ENCODE measurements around the gene IQGAP2.
"Not testable (repeated sequence)": the region's sequence is repeated elsewhere in the genome, so short reads cannot be mapped to it uniquely, and the experiment has no call there.

IQGAP2 gene

DNA sequence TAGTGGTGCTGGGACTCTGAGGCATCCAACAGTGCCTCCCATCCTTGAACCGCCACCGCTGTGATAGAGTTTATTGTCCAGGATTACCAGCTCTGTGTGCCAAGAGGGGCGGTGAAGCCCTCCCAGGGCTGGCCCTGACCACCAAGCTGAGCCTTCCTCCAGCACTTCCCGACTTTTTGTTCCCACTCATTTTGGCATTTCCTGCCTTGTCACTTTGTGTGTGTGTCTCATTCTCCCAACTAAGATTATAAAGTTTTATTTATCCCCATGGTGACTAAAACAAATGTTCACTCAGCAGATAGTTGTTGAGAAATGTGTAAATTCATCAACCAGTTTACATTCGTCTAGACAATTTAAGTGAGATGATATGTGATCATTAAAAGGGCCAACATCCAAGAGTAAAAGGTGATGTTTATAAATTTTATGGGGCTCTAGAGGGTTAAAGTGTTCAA lies 315.3 kb downstream of the IQGAP2 start:
- no peak for DNase-seq (ENCODE audit: low read depth)

DNA sequence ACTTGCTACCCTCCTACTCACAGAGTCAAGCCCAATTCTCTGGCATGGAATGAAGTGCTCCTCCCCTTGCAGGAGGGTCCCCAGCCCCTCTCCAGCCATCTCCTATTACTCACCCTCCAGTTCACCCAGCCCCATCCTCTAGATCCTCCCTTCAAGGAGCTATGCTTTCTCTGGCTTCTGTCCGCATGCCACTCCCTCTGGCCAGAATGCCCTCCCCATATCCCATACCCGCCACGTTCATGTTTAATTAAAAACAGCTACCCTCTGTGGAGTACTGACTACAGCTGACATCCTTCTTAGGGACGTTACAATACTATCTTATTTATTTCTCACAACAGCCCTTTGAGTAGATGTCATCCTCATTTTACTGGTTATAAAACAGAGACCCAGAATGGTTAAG lies 315.8 kb downstream of the IQGAP2 start:
- DNase-seq (ENCODE audit: low read depth) = no peak

DNA sequence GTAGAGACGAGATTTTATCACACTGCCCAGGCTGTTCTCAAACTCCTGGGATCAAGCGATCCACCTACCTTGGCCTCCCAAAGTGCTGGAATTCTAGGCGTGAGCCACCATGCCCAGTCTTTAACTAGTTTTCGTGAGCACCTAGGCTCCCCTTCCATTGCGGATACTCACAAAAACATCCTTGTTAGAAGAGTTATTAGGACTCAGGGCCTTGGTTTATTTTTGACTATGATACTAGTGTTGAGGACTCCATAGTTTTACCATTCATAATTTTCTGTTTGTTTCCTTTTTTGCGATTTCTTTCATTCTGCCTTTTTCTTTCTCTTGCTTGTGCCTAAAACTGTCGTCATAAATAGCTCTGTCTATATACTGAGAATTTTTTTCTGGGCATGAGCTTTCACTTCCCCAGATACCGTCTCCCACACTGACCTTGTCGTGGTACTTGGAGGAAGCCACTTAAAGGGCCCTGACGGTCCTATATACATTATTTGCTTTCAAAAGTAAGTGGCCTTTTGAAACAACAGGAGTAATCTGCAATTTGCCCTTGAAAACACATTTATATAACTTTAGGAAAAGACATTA lies 318.0 kb downstream of the IQGAP2 start:
- no peak for DNase-seq (ENCODE audit: low read depth)

DNA sequence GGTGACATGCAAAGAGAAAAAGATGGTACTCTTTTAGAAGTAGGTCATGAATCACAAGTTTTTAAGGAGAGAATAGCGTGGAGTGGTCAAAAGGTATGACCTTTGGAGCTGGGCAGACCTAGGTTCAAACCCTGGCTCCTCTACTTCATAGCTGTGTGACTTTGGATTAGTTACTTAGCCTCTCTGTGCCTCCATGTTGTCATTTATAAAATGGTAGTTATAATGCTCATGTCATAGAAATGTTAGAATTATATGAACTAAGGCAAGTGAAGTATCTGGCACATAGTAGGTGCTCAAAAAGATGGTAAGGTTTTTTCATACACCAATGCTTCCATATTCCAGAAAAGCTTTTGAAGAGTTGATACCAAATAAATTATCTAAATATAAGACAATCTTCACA lies 320.2 kb downstream of the IQGAP2 start:
- DNase-seq (ENCODE audit: low read depth) = no peak

DNA sequence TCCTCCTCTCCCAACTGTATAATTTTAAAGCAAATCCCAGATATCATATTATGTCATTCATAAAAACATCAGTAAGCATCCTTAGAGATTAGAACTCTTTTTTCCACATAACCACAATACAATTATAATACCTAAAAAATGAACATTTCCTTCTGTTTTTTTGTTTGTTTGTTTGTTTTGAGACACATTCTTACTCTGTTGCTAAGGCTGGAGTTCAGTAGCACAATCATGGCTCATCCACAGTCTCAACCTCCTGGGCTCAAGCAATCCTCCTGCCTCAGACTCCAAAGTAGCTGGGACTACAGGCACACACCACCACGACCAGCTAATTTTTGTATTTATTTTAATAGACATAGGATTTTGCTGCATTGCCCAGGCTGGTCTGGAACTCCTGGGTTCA lies 320.8 kb downstream of the IQGAP2 start:
- no peak for DNase-seq (ENCODE audit: low read depth)

DNA sequence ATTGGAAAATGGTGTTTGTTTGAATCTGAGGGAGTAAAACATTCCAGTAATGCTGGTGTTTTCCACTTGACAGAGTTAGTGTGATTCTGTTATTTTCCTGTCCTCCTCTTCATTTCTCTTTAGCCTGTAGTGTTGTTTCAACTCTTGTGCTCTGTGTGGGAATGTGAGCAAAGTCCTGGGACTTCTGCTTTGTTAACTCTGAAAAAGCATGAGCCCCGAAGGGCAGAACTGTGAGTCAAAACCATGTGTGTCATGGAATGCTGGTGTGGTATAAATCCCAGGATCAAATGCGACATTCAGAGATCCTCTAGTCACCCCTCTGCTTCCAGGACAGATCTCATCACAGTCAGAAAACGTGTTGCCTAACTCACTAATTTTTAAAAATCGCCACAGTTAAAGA lies 321.8 kb downstream of the IQGAP2 start:
- no peak for DNase-seq (ENCODE audit: low read depth)

DNA sequence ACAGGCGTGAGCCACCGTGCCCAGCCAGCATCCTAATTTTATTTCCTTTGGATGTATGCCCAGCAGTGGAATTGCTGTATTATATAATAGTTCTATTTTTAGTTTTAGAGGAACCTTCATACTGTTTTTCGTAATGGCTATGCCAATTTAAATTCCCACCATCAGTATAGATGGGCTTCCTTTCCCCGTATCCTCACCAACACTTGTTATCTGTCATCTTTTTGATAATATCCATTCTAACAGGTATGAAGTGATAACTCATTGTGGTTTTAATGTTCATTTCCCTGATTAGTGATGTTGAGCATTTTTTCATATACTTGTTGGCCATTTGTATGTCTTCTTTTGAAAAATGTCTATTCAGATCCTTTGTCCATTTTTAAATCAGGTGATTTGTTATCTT lies 325.9 kb downstream of the IQGAP2 start:
- no peak for DNase-seq (ENCODE audit: low read depth)

DNA sequence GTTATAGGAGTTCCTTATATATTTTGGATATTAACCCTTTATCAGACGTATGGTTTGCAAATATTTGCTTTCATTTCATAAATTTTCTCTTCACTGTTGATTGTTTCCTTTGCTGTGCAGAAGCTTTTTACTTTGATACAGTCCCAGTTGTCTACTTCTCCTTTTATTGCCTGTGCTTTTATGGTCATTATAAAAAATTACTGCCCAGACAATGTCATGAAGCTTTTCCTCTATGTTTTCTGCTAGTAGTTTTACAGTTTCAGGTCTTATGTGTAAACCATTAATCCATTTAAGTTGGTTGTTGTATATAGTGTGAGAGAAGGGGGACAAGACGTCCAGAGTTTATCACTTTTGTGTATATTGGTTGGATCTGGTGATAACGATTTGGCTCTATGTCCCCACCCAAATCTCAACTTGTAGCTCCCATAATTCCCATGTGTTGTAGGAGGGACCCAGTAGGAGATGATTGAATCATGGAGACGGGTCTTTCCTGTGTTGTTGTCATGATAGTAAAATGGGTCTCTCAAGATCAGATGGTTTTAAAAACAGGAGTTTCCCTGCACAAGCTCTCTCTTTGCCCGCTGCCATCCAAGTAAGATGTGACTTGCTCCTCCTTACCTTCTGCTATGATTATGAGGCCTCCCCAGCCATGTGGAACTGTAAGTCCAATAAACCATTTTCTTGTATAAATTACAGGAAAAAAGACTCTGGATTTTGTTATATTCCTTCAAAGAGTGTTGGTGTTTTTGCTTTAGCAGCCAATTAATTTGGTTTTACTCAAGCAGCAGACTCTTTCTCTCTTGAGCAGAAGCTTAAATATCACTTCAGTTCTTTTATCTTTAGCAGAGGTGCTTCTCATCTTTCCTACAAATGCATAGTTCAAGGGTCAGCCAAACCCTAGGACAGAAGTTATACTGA lies 326.5 kb downstream of the IQGAP2 start:
- DNase-seq (ENCODE audit: low read depth) = no peak

DNA sequence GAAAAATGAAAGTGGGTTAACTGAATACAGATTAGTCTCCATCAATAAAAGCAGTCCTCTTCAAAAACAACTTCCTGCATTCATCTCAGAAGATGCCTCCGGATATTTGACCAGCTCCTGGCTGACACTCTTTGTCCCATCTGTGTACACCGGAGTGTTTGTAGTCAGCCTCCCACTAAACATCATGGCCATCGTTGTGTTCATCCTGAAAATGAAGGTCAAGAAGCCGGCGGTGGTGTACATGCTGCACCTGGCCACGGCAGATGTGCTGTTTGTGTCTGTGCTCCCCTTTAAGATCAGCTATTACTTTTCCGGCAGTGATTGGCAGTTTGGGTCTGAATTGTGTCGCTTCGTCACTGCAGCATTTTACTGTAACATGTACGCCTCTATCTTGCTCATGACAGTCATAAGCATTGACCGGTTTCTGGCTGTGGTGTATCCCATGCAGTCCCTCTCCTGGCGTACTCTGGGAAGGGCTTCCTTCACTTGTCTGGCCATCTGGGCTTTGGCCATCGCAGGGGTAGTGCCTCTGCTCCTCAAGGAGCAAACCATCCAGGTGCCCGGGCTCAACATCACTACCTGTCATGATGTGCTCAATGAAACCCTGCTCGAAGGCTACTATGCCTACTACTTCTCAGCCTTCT lies 329.4 kb downstream of the IQGAP2 start:
- DNase-seq (ENCODE audit: low read depth) = no peak

DNA sequence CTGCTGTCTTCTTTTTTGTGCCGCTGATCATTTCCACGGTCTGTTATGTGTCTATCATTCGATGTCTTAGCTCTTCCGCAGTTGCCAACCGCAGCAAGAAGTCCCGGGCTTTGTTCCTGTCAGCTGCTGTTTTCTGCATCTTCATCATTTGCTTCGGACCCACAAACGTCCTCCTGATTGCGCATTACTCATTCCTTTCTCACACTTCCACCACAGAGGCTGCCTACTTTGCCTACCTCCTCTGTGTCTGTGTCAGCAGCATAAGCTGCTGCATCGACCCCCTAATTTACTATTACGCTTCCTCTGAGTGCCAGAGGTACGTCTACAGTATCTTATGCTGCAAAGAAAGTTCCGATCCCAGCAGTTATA lies 329.9 kb downstream of the IQGAP2 start:
- DNase-seq (ENCODE audit: low read depth) = no peak

DNA sequence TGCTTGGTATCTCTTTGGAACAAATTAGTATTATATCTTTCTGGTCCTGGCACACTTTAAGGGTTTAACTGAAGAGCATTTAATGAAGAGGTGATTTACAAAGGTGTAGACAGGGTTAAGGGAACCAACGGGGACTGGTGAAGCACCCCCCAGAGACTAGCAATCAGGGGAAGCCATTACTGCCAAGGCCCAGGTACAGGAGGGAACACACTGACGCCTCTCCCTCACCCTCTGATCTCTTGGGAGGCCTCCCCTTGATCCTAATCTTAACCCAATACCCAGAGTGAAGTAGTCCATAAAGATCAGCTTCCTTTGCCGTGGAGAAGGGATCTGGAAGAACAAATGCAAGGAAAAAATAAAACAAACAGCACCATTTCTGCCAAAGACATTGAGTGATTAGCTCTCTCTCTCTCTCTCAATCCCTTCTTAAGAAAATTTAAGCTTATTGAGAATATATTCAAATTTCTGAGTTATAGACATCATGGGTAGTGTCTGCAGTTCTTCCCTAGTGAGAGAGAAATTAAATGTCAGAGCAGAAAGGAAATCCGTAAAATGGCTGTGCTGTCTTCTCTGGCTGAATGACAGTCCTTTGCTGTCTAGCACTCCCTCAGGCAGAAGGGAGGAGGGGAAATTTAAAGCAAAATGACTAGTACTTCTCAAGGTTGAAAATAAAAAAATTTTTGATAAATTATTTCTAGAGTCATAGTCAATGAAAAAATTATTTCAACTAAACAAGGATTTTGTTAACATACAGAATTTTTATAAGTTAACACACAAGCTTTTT lies 332.9 kb downstream of the IQGAP2 start:
- DNase-seq (ENCODE audit: low read depth) = no peak

DNA sequence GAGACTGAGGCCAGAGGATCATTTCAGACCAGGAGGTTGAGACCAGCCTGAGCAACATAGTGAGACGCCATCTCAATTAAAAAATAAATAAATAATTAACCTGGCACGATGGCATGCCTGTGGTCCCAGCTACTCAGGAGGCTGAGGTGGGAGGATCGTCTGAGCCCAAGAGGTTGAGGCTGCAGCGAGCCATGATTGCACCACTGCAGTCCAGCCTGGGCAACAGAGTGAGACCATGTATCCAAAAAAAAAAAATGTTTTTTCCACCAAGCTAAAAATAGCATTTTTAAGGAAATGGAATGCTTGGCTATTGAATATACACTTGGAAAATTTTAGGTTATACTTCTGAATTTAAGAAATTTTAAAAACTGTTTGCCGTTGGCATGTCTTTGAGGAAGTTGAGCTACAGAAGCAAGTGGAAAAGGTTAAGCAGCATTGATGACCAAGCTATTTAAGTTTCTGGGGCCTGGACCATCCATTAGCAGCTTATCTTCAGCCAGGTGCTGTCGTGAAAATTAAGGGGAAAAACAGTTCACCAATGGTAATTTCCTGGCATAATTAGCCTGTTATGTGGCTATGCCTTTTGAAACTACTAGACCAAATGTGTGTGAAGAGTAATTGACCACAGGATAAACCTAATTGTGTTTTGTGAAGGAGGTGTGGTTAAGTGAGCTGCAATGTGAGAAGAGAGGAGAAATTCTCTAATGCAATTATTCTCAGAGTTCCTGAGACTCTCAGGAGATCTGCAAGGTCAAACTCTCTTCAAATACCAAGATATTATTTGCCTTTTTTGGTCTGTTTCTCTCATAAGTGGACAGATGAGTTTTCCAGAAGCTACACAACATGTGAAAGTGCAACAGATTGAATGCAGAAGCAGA lies 333.8 kb downstream of the IQGAP2 start:
- DNase-seq (ENCODE audit: low read depth) = no peak

DNA sequence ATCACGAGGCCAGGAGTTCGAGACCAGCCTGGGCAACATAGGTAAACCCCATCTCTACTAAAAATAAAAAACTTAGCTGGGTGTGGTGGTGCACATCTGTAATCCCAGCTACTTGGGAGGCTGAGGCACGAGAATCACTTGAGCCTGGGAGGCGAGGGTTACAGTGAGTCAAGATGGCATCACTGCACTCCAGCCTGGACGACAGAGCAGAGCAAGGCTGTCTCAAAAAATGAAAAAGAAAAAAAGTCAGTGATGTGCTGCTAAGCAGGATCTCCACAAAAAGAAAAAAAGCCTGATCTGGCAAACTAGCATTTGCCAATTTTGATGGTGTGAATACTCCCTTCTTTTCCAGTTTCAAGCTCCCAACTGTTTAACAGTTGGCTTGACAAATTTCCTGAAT lies 334.8 kb downstream of the IQGAP2 start:
- no peak for DNase-seq (ENCODE audit: low read depth)

DNA sequence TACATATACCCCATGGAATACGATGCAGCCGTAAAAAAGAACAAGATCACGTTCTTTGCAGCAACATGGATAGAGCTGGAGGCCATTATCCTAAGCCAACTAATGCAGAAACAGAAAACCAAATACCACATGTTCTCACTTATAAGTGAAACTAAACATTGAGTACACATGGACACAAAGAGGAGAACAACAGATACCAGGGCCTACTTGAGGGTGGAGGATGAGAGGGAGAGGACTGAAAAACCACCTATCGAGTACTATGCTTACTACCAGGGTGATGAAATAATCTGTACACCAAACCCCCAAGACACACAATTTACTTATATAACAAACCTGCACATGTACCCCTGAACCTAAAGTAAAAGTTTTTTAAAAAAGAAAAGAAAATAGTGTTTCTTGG lies 338.4 kb downstream of the IQGAP2 start:
- DNase-seq (ENCODE audit: low read depth) = not testable (repeated sequence)

DNA sequence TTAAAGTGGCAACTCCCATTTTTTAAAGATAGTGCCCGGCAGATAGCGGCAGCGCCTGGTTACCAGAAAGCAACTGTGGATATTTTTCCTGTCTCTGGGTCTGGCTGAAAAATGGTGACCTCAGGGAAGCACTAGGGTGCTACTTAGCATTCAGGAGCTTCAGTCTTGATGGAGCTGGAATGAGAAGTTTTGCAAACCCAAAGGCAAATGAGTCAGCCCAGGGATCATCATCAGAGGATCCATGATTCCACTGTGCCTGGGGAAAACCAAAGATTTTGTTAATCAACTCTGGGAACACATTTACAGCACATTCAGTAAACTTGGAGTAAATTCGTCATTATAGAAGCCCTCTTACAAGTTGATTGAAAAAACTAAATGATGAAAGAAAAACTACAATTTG lies 339.5 kb downstream of the IQGAP2 start:
- no peak for DNase-seq (ENCODE audit: low read depth)

DNA sequence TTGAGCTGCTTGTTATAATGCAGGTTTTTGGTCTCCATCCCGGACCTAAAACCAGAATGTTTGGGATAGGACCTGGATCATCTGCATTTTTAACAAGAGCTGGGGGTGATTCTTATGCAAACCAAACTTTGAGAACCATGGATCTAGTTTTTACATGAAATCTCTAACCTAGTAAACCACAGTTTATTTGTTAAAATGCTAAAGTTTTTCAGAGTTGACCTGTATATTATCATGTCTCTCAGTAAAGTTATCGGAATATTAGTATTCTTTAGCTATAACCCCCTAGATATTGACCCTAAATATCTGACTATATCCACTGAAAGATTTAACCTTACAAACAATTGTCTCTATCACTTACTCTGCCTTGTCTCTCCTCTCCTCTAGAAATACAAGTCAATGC lies 341.5 kb downstream of the IQGAP2 start:
- no peak for DNase-seq (ENCODE audit: low read depth)

DNA sequence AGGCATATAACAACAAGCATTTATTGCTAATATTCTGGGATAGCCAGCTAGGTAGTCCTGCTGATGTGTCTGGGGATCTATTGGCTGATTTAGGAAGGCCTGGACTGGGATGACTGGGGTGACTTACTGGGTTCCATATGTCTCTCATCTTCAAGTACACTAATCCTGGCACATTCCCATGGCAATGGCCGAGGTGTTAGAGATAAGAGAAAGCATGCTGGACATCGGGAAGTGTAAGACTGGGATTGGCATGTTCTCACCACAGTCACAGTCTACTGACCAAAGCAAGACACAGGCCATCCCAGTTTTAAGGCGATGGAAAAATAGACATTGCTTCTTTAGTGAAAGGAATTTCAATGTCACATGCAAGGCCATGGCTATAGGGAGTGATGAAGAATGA lies 342.6 kb downstream of the IQGAP2 start:
- no peak for DNase-seq (ENCODE audit: low read depth)

DNA sequence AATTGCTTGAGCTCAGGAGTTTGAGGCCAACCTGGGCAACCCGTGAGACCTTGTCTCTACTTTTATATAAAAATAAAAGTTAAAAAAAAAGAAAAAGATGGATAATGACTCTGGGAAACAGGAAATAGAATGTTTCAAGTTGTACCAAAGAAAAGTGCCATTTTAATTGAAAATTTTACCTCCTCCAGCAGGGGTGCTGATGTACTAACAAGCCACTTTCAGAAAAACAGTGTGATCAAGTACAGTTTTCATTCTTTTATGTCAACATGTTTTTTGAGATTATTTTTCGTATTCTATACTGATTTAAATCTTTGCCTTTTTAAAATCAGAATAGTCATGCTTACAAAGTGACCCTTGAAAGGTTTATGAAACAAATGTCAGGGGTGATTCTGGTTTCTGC lies 343.6 kb downstream of the IQGAP2 start:
- DNase-seq (ENCODE audit: low read depth) = no peak

DNA sequence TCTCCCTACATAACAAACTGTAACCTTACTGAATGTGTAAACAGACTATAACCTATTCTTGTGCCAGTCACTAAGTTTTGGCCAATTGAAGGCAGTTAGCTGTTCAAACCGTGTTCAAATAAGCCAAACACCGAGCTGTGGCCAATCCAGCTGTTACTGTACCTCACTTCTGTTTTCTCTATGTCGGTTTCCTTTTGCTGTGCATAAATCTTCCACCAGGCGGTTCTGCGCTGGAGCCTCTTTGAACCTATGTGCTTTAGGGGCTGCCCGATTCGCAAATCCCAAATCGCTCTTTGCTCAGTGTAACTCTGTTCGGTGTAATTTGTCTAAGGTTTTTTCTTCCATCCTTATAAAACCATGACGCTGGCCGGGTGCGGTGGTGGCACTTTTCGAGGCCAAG lies 344.6 kb downstream of the IQGAP2 start:
- no peak for DNase-seq (ENCODE audit: low read depth)

DNA sequence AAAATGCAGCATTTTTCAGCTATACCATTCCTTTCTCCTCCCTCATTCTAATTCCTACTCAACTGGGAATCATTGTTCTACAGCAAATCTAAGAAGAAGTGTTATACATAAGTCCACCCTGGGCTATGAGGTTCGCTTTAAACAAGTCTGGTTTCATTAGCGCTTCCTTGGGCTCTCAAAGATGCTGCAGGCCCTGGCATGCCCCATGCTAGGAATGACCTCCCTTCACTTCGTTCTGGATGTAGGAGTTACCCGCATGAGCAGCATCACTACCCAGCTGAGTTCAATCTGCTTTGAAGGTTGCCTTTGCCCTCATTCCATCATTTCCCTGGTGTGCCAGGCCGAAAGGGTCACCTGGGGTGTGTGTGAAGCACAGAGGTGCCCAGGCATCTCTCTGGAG lies 348.2 kb downstream of the IQGAP2 start:
- DNase-seq (ENCODE audit: low read depth) = no peak

DNA sequence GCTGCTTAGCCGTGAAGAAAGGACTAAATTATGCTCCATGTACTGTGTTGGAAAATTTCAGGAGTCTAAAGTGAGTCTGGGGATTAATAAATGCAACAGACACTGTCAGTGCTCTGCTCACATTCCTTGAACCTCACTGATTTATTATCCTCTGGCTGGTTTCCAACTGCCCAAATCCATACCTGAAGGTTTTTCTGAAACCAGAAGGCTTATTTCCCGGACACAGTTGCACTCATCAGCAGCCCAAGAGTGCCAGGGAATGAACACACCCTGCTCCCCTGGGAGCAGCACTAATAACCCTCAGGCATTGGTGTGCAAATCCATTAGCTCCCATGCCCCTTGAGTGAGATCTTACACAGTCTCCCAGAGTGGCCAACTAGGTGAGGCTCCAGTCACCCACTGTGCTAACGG lies 351.6 kb downstream of the IQGAP2 start:
- DNase-seq (ENCODE audit: low read depth) = no peak
